ENCODE measurements around the gene GDF7. TPM values are rescaled to one million over a fixed set of nuclear protein-coding genes. Genes with fewer than 3 reads are reported as not detected.

Gene GDF7
- total and polyA plus RNA-seq, 2 donors (not counting 3 experiments of a cell fraction or from before 2014, with no cell fraction given) = 3.7 to 3.9 TPM

DNA sequence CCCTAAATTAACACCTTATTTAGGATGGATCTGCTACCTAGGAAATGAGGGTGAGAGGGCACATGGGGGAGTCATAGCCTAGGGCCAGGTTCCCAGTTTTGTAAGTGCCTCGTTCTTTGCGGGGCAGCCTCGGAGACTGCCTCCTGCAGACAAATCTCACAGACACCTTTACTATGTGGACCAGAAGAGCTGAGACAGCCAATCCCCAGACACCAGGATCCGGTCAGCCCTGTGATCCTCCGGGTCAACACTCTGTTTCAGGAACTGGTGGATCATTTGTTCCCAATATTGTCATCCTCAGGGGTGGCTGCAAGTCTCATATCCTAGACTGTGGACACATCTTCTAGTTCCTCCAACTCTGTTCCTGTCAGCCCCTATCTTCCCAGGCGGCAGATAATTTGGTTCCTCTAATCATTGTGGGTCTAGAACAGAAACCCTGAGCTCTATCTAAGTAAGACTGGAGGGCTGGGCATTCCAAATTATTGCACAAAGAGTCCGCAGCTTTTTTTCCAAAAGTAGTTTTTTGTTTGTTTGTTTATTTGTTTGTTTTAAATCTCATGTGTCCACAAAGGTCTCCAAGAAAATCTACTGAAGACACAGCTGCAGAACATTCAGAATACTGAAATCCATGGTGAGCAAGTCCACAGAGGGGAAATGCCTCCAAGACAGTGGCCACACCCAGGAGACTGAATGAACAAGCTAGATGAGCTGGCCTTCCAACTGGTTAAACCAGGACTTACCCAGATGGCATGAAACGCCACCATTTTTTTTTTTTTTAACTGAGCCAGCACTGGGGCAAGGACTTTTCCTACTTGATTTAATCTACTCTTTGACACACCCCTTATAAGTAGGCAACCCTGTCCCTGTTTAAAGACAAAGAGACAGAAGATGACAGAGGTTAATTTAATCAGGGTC is 6.2 kb upstream of the GDF7 start:
- CTCF ChIA-PET = interaction anchor here (0.6 to 6.0 kb wide), 43 partner anchors 9 to 657 kb away, joined by 3 to 531 read pairs (median 6); partner anchors contain the start of genes HS1BP3 and LDAH
- DNase-seq (ENCODE audit: low read depth, low spot score) (no peak), FAIRE-seq (no peak)
- Histone ChIP-seq H3K4me1 (ENCODE audit: control insufficient read depth, extremely low read depth, insufficient read depth, low read length) (peaks cover 4% of the 10 kb centered on the region), H4K20me1 (replicated peaks; ENCODE audit: control insufficient read depth, extremely low read depth, insufficient read depth, low read length) (no peaks in the 10 kb centered on the region), H3K36me3 (ENCODE audit: control insufficient read depth in 2 of 2, extremely low read depth in 1 of 2, insufficient read depth in 2 of 2, low read length in 2 of 2) (no peaks in the 10 kb centered on the region), H3K9ac (replicated peaks; ENCODE audit: extremely low read depth, insufficient read depth, low read length) (no peak overlapping the region), H3K79me2 (ENCODE audit: control insufficient read depth, insufficient read depth, low read length) (no peaks in the 10 kb centered on the region), H3K4me2 (ENCODE audit: insufficient read depth, low read length) (no peak overlapping the region), H3K27me3 (ENCODE audit: control insufficient read depth in 2 of 2, insufficient read depth in 2 of 2, low read length in 2 of 2) (peaks cover 57 to 58% of the 10 kb centered on the region in 2 experiments), H3K4me3 (replicated peaks in 1 of 3; ENCODE audit: insufficient read depth in 1 of 3, low read depth in 1 of 3, low read length in 3 of 3) (no peak overlapping the region), H3K9me3 (replicated peaks; ENCODE audit: control insufficient read depth, insufficient read depth, low read length) (no peaks in the 10 kb centered on the region), H2AFZ (ENCODE audit: low read depth, low read length) (no peak overlapping the region), H3K9me1 (replicated peaks; ENCODE audit: control insufficient read depth, extremely low read depth, insufficient read depth, low read length) (no peaks in the 10 kb centered on the region), H3K27ac (ENCODE audit: insufficient read depth, low read depth, low read length) (no peak overlapping the region)
- intact Hi-C loops (cut with micrococcal nuclease) (loop anchor here (1.0 to 2.0 kb wide), 8 partner anchors 94 to 504 kb away; no protein-coding TSS in a partner anchor), dilution Hi-C loops (cut with MboI; ENCODE audit: extremely low pct_ligation_motif_present, low sequenced_read_pairs) (no loop called here)
- no peak for TF ChIP-seq MAX (IDR thresholded peaks at IDR 0.05; ENCODE audit: insufficient read depth, insufficient read length)
- no peak for TF ChIP-seq POLR2AphosphoS5 (IDR thresholded peaks at IDR 0.05; ENCODE audit: insufficient read depth, low read depth, low read length)
- no peak for TF ChIP-seq CTCF (IDR thresholded peaks at IDR 0.05; ENCODE audit: extremely low read depth in 1 of 2, insufficient read depth in 1 of 2, low read depth in 1 of 2, low read length in 2 of 2)
- TF ChIP-seq JUN (IDR thresholded peaks at IDR 0.05; ENCODE audit: borderline replicate concordance, insufficient read depth, insufficient read length, low read depth) = no peak
- TF ChIP-seq POLR2A (IDR thresholded peaks at IDR 0.05; ENCODE audit: low read depth, low read length) = no peak
- TF ChIP-seq MYC (IDR thresholded peaks at IDR 0.05; ENCODE audit: low read depth, low read length) = no peak
- TF ChIP-seq GATA2 (IDR thresholded peaks at IDR 0.05; ENCODE audit: insufficient read depth, insufficient read length, low read depth, low read length) = no peak
- no peak for TF ChIP-seq EZH2 (IDR thresholded peaks at IDR 0.05; ENCODE audit: borderline replicate concordance, low read depth, low read length, severe bottlenecking)
- TF ChIP-seq FOS (IDR thresholded peaks at IDR 0.05; ENCODE audit: borderline replicate concordance, insufficient read depth, low read length) = no peak
- BruUV-seq (replicated peaks) = no TSS peak
- POLR2A ChIA-PET = interaction anchor here (0.6 to 1.2 kb wide), 2 partner anchors 162 to 303 kb away, joined by 3 to 6 read pairs; partner anchors contain the start of gene LDAH
